CD14-positive monocyte (primary cell): ENCODE measurements around the gene ITPRIP. TPM values are rescaled to one million over a fixed set of nuclear protein-coding genes. Genes with fewer than 3 reads are reported as not detected.

Experiments used
- DNase-seq, 3 donors: peaks; one replicate each; pipeline ENCODE4 v3.0.0-alpha.2; 2011 to 2022
- H2AFZ ChIP-seq: 2 replicates; pipeline ENCODE4 v1.6.0; 2012; ENCODE audit warnings: mild to moderate bottlenecking, low read depth, low read length, inconsistent platforms; ENCODE audit not compliant: insufficient read depth, poor library complexity, severe bottlenecking
- H3K27ac ChIP-seq, 2 donors: 1 replicate in 1 of 2; 2 replicates in 1 of 2; pipeline ENCODE4 v1.5.1; 2012 to 2013; ENCODE audit warnings: low read length in 2 of 2, control low read depth in 1 of 2, inconsistent platforms in 1 of 2, low read depth in 1 of 2, mild to moderate bottlenecking in 1 of 2
- H3K27me3 ChIP-seq, 2 donors: one replicate each; pipeline versions ENCODE4 v1.6.0 to v1.6.1; 2011 to 2013; ENCODE audit warnings: low read length in 2 of 2; ENCODE audit not compliant: control insufficient read depth in 2 of 2, insufficient read depth in 2 of 2
- H3K36me3 ChIP-seq, 2 donors: replicated peaks in 1 of 2; 1 replicate in 1 of 2; 2 replicates in 1 of 2; pipeline versions ENCODE4 v1.5.1 to v1.6.1; 2012 to 2013; ENCODE audit warnings: low read length in 2 of 2, control low read depth in 1 of 2, inconsistent platforms in 1 of 2, mild to moderate bottlenecking in 1 of 2; ENCODE audit not compliant: insufficient read depth in 2 of 2, control insufficient read depth in 1 of 2
- H3K4me1 ChIP-seq, 2 donors: 1 replicate in 1 of 2; 2 replicates in 1 of 2; pipeline versions ENCODE4 v1.5.1 to v1.6.1; 2012 to 2013; ENCODE audit warnings: low read length in 2 of 2, control low read depth in 1 of 2, inconsistent platforms in 1 of 2, mild to moderate bottlenecking in 1 of 2, moderate library complexity in 1 of 2; ENCODE audit not compliant: insufficient read depth in 2 of 2, control insufficient read depth in 1 of 2
- H3K4me2 ChIP-seq: replicated peaks from 2 replicates; pipeline ENCODE3; 2012; ENCODE audit warnings: low read length, moderate library complexity, mild to moderate bottlenecking; ENCODE audit not compliant: poor library complexity, severe bottlenecking; ENCODE audit errors: extremely low read depth
- H3K4me3 ChIP-seq, 3 experiments: fragments of 200-600 bp in 1 of 3; sonication (generic) in 1 of 3; replicated peaks in 1 of 3; 1 replicate in 2 of 3; 2 replicates in 1 of 3; pipeline ENCODE4 v1.5.1; 2011 to 2013; ENCODE audit warnings: low read length in 3 of 3, mild to moderate bottlenecking in 3 of 3, control low read depth in 2 of 3, low read depth in 2 of 3, inconsistent platforms in 1 of 3, moderate library complexity in 1 of 3
- H3K79me2 ChIP-seq: 2 replicates; pipeline ENCODE4 v1.6.0; 2012; ENCODE audit warnings: mild to moderate bottlenecking, control low read depth, inconsistent platforms, low read length, moderate library complexity; ENCODE audit not compliant: insufficient read depth
- H3K9ac ChIP-seq: 2 replicates; pipeline ENCODE4 v1.6.0; 2017; ENCODE audit warnings: low read length, mild to moderate bottlenecking; ENCODE audit not compliant: insufficient read depth, poor library complexity, severe bottlenecking
- H3K9me3 ChIP-seq, 2 donors: replicated peaks in 1 of 2; 1 replicate in 1 of 2; 2 replicates in 1 of 2; pipeline versions ENCODE4 v1.5.1 to v1.6.1; 2012 to 2013; ENCODE audit warnings: low read length in 2 of 2, control low read depth in 1 of 2; ENCODE audit not compliant: control insufficient read depth in 1 of 2, insufficient read depth in 1 of 2
- H4K20me1 ChIP-seq: 2 replicates; pipeline ENCODE4 v1.6.0; 2012; ENCODE audit warnings: mild to moderate bottlenecking, low read length, control low read depth, moderate library complexity; ENCODE audit not compliant: insufficient read depth
- H3K27ac Mint-ChIP-seq, 7 donors: one replicate each; pipeline ENCODE4 v1.8.0; 2020; ENCODE audit warnings: mild to moderate bottlenecking in 7 of 7, mixed read lengths in 7 of 7, moderate library complexity in 6 of 7, inconsistent platforms in 2 of 7
- H3K27me3 Mint-ChIP-seq, 3 donors: one replicate each; pipeline ENCODE4 v1.8.0; 2021 to 2022; ENCODE audit warnings: low read depth in 3 of 3, mild to moderate bottlenecking in 3 of 3, mixed read lengths in 3 of 3, moderate library complexity in 3 of 3, inconsistent platforms in 1 of 3
- H3K36me3 Mint-ChIP-seq, 2 donors: one replicate each; pipeline ENCODE4 v1.8.0; 2020; ENCODE audit warnings: mixed read lengths in 2 of 2, inconsistent platforms in 1 of 2, mild to moderate bottlenecking in 1 of 2
- H3K4me1 Mint-ChIP-seq: one replicate; pipeline ENCODE4 v1.8.0; 2020; ENCODE audit warnings: mild to moderate bottlenecking, mixed read lengths
- H3K4me3 Mint-ChIP-seq, 2 donors: one replicate each; pipeline ENCODE4 v1.8.0; 2020; ENCODE audit warnings: mild to moderate bottlenecking in 2 of 2, mixed read lengths in 2 of 2, moderate library complexity in 1 of 2
- H3K9me3 Mint-ChIP-seq, 7 donors: one replicate each; pipeline ENCODE4 v1.8.0; 2020 to 2022; ENCODE audit warnings: mixed read lengths in 7 of 7, mild to moderate bottlenecking in 6 of 7, moderate library complexity in 6 of 7, inconsistent platforms in 2 of 7
- WGBS: methylation state at CpG from one replicate; pipeline ENCODE4 v1.1.5; 2013; ENCODE audit warnings: missing lambda C conversion rate; ENCODE audit not compliant: insufficient coverage; 5-methylcytosine and 5-hydroxymethylcytosine counted together
- intact Hi-C, 2 donors: fragments of 100-400 bp; cut with micrococcal nuclease; formaldehyde crosslinking; loops; one replicate each; pipeline versions ENCODE4 v1.15.0 to v1.15.1; 2023
- polyA plus RNA-seq, 3 donors: library from polyadenylated mRNA; depleted of rRNA in 1 of 3; unstranded in 2 of 3; stranded (reverse) in 1 of 3; fragments of 300-500 nt in 2 of 3; fragments of >200 nt in 1 of 3; fragmentation: Illumina TruSeq in 2 of 3; gene quantifications; 1 replicate in 2 of 3; 2 replicates in 1 of 3; pipeline ENCODE4 v1.2.3, GENCODE V29; 2012 to 2021
- TF ChIP-seq, protein P1 (sequence below): fragments of 200-600 bp; IDR thresholded peaks from one replicate; pipeline ENCODE4 v1.8.0; 2022; ENCODE audit warnings: antibody characterized with exemption, mild to moderate bottlenecking

Gene ITPRIP
- polyA plus RNA-seq, 3 donors, result 27.5 to 76.6 (median 35.7) TPM

DNA sequence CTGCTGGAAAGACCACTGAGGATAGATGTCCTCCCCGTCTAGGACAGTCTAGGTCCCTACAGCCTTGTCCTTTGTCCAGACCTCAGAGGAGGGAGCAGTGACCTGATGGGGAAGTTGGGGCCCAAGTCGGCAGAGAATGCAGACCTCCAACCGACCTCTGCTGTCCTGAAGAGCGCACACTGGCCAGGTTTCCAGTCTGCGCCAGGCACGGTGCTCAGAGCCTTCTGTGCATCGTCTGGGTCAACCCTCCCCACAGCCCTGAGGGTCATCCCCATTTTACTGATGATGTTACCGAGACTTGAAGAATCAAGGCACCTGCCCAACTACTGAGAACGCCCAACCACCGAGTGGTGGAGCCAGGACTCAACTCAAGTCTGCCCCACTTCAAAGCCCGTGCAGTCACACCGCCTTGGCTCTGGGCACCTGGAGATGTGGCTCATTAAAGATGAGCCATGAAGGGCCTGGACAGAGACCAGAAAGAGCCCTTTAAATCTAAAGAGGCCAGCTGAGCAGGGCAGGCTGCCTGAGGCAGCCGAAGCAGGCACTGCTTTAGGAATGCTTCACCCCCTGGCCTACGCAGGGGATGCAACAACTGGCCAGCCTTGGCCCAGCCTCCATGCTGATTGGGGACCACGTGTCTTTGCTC is 4.4 kb downstream of the ITPRIP start:
- WGBS, result 87% methylated on average over 14 of the region's 15 CpGs
- Histone ChIP-seq H3K9me3 (no peaks in the 10 kb centered on the region), H3K9ac (no peak overlapping the region), H3K27me3 (no peaks in the 10 kb centered on the region), H3K27ac (peak overlapping the region in 1 of 2 donors; percentile 52), H4K20me1 (peaks cover 94% of the 10 kb centered on the region), H3K4me3 (no peak overlapping the region), H3K79me2 (peaks cover 100% of the 10 kb centered on the region), H2AFZ (no peak overlapping the region), H3K36me3 (peaks cover 21 to 48% of the 10 kb centered on the region in 2 donors), H3K4me1 (peaks cover 78 to 82% of the 10 kb centered on the region in 2 donors), H3K4me2 (no peak overlapping the region)
- Mint-ChIP-seq H3K4me1 (peaks cover 78% of the 10 kb centered on the region), H3K36me3 (peaks cover 41 to 52% of the 10 kb centered on the region in 2 donors), H3K27me3 (peaks cover 0 to 2% (median 1%) of the 10 kb centered on the region in 3 donors), H3K9me3 (no peaks in the 10 kb centered on the region), H3K27ac (peak overlapping the region; percentile 7 to 86 (median 50)), H3K4me3 (no peak overlapping the region)
- intact Hi-C loops, result no loop called here
- DNase-seq, result no peak
- TF ChIP-seq, protein P1, sequence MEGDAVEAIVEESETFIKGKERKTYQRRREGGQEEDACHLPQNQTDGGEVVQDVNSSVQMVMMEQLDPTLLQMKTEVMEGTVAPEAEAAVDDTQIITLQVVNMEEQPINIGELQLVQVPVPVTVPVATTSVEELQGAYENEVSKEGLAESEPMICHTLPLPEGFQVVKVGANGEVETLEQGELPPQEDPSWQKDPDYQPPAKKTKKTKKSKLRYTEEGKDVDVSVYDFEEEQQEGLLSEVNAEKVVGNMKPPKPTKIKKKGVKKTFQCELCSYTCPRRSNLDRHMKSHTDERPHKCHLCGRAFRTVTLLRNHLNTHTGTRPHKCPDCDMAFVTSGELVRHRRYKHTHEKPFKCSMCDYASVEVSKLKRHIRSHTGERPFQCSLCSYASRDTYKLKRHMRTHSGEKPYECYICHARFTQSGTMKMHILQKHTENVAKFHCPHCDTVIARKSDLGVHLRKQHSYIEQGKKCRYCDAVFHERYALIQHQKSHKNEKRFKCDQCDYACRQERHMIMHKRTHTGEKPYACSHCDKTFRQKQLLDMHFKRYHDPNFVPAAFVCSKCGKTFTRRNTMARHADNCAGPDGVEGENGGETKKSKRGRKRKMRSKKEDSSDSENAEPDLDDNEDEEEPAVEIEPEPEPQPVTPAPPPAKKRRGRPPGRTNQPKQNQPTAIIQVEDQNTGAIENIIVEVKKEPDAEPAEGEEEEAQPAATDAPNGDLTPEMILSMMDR, result no peak

DNA sequence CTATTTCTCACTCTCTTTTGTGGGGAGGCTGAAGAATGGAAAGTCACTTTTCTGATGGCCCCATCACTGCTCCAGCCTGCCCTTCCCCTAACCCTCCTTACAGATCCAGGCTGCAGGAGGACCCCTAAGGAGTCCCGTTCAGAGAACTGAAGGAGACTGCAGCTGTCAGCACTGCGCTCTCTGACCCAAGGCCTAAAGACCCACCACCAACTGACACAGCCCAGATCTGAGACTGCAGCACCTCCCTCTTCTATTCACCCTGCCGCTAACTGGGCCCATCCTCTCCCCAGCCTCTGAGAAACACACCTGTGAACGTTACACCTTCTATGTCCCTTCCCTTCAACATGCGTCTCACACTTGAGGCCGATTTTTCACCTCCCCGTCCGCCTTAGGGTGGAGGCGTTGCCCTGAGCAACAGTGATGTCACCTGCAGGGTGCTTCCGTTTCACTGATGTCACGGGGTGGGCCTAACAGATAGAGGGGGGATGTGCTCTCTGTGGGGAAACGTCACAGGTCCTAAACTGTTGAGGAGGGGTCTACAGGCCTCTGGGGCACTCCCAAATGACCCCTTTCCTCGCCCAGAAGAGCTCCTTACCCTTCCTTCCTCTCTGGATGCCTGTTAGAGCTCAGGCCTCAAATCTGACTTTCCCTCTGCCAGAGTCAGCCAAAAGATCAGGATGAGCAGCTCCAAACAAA is 5.1 kb downstream of the ITPRIP start:
- H3K4me2 ChIP-seq, result peak overlapping the region; percentile 6
- Mint-ChIP-seq H3K27ac (peak overlapping the region; percentile 8 to 86 (median 51)), H3K9me3 (no peaks in the 10 kb centered on the region), H3K4me1 (peaks cover 84% of the 10 kb centered on the region), H3K36me3 (peaks cover 41 to 54% of the 10 kb centered on the region in 2 donors), H3K27me3 (peaks cover 0 to 2% (median 2%) of the 10 kb centered on the region in 3 donors), H3K4me3 (no peak overlapping the region)
- intact Hi-C loops, result no loop called here
- no peak for DNase-seq
- peaks cover 21 to 48% of the 10 kb centered on the region in 2 donors for H3K36me3 ChIP-seq
- 97% methylated on average over 6 of the region's 13 CpGs for WGBS
- no peak overlapping the region for H3K4me3 ChIP-seq
- peaks cover 100% of the 10 kb centered on the region for H3K79me2 ChIP-seq
- no peaks in the 10 kb centered on the region for H3K9me3 ChIP-seq
- peak overlapping the region in 1 of 2 donors; percentile 52 for H3K27ac ChIP-seq
- H2AFZ ChIP-seq, result no peak overlapping the region
- H4K20me1 ChIP-seq, result peaks cover 99% of the 10 kb centered on the region
- peaks cover 85 to 87% of the 10 kb centered on the region in 2 donors for H3K4me1 ChIP-seq
- no peaks in the 10 kb centered on the region for H3K27me3 ChIP-seq
- no peak overlapping the region for H3K9ac ChIP-seq
- TF ChIP-seq, protein P1, result no peak
